ENCODE measurements around the gene OR6J1.
A peak's percentile ranks its signal among the peaks of the same experiment; 100 is the strongest.

DNA sequence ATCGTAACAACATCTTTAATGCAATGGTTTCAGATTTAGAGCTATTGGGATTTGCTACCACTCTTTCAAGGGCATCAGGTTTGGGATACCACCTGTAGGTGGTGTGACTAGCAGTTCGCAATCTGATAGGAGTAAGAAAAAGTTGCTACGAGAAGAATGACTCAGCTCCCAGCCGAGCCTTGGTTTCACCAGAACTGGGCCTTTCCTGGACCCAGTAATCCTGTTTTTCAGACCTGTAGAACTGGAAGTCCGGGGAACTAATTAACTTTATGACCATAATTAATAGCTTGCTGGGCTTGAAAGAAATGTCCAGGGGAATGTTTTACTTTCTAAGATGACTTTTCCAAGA is 45.3 kb downstream of the OR6J1 start:
- TF ChIP-seq, protein P1, sequence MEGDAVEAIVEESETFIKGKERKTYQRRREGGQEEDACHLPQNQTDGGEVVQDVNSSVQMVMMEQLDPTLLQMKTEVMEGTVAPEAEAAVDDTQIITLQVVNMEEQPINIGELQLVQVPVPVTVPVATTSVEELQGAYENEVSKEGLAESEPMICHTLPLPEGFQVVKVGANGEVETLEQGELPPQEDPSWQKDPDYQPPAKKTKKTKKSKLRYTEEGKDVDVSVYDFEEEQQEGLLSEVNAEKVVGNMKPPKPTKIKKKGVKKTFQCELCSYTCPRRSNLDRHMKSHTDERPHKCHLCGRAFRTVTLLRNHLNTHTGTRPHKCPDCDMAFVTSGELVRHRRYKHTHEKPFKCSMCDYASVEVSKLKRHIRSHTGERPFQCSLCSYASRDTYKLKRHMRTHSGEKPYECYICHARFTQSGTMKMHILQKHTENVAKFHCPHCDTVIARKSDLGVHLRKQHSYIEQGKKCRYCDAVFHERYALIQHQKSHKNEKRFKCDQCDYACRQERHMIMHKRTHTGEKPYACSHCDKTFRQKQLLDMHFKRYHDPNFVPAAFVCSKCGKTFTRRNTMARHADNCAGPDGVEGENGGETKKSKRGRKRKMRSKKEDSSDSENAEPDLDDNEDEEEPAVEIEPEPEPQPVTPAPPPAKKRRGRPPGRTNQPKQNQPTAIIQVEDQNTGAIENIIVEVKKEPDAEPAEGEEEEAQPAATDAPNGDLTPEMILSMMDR (conservative IDR thresholded peaks at IDR 0.05), result peak; percentile 40
- no peak for TF ChIP-seq ZFX (IDR thresholded peaks at IDR 0.05)
